ENCODE measurements around the gene GLIS2.
"Not testable (repeated sequence)": the region's sequence is repeated elsewhere in the genome, so short reads cannot be mapped to it uniquely, and the experiment has no call there.

The GLIS2 gene

DNA sequence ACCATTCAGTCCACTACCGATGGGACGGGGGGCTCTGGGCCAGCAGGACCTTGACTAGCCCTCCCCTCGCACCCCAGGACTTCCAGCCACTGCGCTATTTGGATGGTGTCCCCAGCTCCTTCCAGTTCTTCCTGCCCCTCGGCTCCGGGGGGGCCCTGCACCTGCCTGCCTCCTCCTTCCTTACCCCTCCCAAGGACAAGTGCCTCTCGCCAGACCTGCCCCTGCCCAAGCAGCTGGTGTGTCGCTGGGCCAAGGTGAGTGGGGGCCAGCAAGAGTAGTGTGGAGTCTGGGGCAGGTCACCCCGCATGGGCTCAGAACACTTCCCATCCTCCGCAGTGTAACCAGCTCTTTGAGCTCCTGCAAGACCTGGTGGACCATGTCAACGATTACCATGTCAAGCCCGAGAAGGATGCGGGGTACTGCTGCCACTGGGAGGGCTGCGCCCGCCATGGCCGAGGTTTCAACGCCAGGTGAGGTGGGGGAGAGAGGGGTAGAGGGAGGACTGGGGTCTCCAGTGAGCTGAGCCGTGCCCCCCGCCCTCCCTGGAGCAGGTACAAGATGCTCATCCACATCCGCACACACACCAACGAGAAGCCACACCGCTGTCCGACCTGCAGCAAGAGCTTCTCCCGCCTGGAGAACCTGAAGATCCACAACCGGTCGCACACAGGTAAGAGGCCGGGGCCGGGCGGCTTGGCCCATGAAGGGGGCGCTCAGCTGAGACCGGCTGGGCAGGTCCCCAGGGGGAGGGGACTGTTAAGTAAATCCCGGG is 19.0 kb downstream of the GLIS2 start:
- no peak for DNase-seq (ENCODE audit: low read depth in 2 of 2)

- no peak for DNase-seq (ENCODE audit: low read depth in 2 of 2)
Observed at GRCh38 chr16:4336701-4337539, 21.1 kb downstream of the GLIS2 start.

DNA sequence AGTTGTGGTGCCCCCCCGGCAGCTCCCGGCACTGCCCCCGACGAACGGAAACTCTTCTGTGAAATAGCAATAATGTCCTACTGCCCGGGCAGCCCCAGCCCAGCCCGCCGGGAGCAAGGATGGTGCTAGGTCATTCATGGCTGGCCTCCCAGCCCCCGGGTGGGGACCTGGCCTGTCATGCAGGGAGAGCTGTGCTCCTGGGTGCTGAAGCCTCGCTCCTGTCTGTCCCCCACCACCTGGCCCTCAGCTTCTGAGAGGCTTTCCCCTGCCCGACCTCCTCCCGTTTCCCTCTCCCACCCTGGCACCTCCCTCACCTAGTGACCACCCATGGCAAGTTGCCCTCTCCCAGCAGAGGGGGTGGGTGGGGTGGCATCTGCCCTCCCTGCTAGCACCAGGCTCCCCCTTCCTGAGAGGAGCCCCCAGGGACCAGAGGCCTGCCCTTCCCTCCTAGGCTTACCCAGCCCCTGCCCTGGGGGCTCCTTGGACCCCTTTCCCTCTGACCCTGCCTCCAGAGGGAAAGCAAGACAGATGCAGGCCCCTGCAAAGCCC is 21.7 kb downstream of the GLIS2 start:
- DNase-seq (ENCODE audit: low read depth in 2 of 2), result no peak

DNA sequence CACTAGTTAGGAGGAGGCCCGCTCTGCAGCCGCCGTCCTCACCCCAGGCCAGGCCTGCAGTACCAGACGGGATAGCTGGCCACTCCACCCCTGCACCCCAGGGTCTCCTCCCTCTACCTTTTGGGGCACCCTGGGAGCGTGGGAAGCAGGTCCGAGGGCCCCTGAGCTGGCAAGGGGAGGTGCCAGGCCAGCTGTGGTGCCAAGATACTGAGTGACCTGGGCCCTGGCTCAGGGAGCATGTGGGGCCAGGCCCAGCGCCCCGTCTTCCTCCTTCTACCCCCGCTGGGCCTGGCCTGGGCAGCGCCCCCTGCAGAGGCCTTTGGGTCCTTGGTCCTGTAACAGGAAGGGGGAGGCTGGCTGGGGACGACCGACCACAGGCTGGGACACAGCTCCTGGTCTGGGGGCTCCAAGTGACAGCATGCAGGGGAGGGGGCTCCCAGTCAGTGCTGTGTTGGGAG is 22.3 kb downstream of the GLIS2 start:
- no peak for DNase-seq (ENCODE audit: low read depth in 2 of 2)

DNA sequence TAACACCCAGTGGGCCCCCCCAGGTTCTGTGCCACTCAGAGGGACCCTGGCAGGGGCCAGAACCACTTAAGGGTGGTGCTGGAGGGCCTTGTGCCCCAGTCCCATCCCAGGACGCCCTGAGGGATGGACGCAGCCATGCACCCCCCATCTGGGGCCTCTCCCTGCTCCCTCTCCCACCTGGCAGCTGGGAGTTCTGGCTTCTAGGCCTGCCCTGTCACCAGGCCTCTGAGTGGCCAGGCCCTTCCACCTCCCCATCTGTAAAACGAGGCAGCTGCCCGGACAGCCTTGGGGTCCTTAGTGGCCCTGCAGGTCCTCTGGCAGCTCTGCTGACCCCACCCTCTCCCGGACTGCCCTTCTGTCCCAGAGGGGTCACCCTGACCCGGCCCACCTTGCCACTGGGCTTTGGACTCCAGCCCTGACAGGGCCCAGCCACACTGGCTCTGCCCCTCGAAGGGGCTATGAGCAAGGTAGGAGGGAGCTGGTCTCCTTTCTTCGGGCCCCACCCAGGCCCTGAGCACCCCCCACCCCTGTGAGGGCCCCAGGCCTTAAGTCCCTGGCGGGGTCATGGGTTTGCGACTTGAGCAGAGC is 22.9 kb downstream of the GLIS2 start:
- DNase-seq (ENCODE audit: low read depth in 2 of 2), result no peak

DNA sequence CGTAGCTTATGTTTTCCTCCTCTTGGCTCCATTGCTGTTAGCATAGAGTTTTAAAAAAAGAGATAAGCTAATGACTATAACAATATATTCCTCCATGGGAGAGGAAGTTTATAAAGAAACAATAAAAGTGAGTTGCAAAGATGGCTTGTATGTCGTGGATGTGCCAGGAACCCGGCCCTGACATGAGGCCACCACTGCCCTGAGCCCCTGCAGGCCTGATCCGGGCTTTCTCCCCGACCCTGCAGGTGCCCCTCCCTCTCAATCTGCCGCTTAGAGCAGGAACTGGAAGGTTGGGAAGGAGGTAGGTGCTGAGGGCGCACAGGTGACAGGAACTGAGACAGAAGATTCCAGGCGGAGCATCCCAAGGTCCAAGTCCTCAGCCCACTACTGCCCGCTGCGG is 23.6 kb downstream of the GLIS2 start:
- DNase-seq (ENCODE audit: low read depth in 2 of 2), result no peak

DNA sequence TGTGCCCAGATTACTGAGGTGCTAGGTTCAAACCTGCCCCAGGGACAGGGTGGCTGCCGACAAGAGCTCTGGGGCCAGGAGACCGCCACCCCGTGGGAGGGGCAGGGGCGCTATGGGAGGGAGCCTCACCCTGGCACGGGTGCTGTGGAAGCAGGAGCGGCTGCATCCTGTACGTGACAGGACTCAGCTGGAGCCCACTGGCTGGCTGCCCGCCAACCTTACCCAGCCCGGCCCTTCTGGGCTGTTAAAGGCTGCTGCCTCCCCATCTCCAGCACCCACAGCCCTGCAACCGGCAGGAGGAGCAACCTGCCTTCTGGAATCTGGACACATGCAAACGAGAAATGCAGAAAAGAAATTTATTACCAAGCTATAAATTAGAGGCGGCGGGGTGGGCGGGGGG is 24.0 kb downstream of the GLIS2 start:
- no peak for DNase-seq (ENCODE audit: low read depth in 2 of 2)

DNA sequence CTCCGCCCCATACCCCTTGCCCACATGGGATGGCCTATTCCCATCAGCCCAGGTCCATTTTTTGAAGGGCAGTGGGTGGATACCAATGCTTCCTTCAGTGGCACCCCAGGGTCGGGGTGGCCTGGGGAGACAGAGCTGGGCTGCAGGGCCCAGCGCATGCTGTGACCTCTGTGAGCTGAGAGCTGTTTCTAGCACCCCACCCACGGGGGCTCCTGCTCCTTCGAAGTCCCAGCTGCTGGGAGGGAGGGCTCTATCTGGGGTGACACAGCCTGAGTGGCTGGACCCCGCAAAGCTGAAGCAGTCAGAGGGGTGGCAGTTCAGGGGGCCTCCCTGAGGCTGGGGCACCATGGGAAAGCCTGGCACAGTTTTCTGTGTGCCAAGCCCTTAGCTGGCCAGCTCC is 24.6 kb downstream of the GLIS2 start:
- DNase-seq (ENCODE audit: low read depth in 2 of 2), result no peak

- no peak for DNase-seq (ENCODE audit: low read depth in 2 of 2)
Observed at GRCh38 chr16:4341250-4341649, 25.4 kb downstream of the GLIS2 start.

DNA sequence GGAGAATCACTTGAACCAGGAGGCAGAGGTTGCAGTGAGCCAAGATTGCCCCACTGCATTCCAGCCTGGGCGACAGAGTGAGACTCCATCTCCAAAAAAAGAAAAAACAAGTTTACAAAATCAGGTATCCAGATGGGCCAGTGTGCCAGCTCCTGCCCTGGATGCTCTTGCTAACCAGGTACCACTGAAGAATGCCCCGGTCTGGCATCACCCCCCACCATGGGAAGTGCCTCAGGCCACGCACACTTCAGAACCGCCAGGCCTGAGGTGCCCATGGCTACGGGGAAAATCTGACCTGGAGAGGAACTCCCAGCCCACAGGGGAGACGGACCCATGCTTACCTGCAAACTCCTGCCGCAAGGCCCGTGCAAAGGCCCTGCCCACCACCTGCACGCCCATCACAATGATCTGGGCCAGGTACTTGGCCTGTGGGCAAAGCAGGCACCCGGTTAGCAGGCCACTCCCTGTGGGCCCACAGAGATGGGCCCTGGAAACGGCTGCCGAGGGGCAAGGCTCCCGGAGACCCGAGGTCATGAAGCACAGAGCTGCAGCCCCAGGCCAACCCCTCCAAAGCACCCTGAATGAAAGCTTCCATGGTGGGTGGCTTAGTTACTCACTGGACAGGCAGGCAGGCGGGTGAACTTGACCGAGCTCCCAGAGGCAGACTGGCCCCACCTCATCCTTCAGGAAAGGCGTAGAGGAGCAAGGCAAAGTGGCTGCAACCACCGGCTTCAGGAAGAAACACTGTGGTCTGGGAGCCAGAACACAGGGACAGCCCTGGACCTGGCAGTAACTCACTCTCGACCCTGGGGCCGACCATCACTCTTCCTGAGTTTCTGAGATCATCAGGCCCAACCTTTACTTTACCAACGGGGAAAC is 27.2 kb downstream of the GLIS2 start:
- DNase-seq (ENCODE audit: low read depth in 2 of 2), result no peak

GRCh38 chr16:4344300-4344982 is 28.6 kb downstream of the GLIS2 start:
- not testable (repeated sequence) for DNase-seq (ENCODE audit: low read depth in 2 of 2)

GRCh38 chr16:4344983-4345835 is 29.3 kb downstream of the GLIS2 start:
- no peak for DNase-seq (ENCODE audit: low read depth in 2 of 2)

GRCh38 chr16:4345836-4346781 is 30.2 kb downstream of the GLIS2 start:
- no peak for DNase-seq (ENCODE audit: low read depth in 2 of 2)

- DNase-seq (ENCODE audit: low read depth in 2 of 2), result no peak
Observed at GRCh38 chr16:4347010-4347409, 31.1 kb downstream of the GLIS2 start.

- DNase-seq (ENCODE audit: low read depth in 2 of 2), result no peak
Observed at GRCh38 chr16:4347765-4348509, 32.1 kb downstream of the GLIS2 start.

DNA sequence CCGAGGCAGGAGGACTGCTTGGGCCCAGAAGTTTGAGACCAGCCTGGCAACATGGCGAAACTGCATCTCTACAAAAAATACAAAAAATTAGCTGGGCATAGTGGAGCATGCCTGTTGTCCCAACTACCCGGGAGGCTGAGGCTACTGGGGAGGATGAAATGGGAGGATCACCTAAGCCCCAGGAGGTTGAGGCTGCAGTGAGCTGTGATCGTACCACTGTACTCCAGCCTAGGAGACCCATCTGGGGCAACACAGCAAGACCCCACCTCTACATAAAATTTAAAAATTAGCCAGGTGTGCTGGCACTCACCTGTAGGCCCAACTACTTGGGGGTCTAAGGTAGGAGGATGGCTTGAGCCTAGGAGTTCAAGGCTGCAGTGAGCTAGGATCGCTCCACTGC is 33.5 kb downstream of the GLIS2 start:
- DNase-seq (ENCODE audit: low read depth in 2 of 2), result no peak

GRCh38 chr16:4350365-4350786 is 34.5 kb downstream of the GLIS2 start:
- DNase-seq (ENCODE audit: low read depth in 2 of 2), result no peak
